Dermis blood vessel endothelial cell (primary cell): ENCODE results near the gene MOXD1. TPM values are rescaled to one million over a fixed set of nuclear protein-coding genes. Genes with fewer than 3 reads are reported as not detected.
"Not testable (repeated sequence)": the region's sequence is repeated elsewhere in the genome, so short reads cannot be mapped to it uniquely, and the experiment has no call there.

Source experiments
- DNase-seq: peaks from one replicate; pipeline ENCODE4 v3.0.0; 2010
- total RNA-seq: library from RNA; depleted of rRNA; stranded (reverse); fragments of >200 nt; gene quantifications from 2 replicates; pipeline ENCODE4 v1.2.3, GENCODE V29; 2014

MOXD1 gene
- total RNA-seq, 1 donor from 2014 or later: 0.34 TPM

DNA sequence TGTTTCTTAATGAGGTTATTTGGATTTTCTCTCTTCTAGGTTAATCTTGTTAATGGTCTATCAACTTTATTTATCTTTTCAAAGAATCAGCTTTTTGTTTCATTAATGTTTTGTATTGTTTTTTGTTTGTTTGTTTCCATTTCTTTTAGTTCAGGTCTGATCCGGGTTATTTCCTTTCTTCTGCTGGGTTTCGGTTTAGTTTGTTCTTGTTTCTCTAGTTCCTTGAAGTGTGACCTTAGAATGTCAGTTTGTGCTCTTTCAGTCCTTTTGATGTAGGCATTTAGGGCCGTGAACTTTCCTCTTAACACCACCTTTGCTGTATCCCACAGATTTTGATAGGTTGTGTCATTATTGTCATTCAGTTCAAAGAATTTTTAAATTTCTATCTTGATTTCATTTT, 49.3 kb downstream of the MOXD1 start:
- not testable (repeated sequence) for DNase-seq

DNA sequence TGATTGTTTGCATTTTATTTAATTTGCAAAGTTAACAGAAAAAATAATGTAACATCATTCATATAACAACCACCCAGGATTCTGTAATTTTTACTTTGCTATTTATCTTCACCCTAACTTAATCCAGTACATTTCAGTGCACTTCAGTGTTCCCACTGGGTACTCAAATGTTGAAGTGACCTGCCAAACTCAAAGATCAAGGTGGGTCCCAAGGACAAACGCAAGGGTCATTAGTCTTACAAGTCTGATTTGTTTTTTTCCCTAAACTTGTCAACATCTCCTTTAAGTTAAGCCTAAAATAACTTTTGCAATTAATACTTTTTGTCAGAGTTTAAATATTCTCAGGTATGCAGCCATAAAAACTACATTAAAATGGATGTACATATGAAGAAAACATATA, 53.0 kb downstream of the MOXD1 start:
- no peak for DNase-seq

- DNase-seq: no peak
These were observed 56.5 kb downstream of the MOXD1 start for GRCh38 chr6:132344811-132345210.

DNA sequence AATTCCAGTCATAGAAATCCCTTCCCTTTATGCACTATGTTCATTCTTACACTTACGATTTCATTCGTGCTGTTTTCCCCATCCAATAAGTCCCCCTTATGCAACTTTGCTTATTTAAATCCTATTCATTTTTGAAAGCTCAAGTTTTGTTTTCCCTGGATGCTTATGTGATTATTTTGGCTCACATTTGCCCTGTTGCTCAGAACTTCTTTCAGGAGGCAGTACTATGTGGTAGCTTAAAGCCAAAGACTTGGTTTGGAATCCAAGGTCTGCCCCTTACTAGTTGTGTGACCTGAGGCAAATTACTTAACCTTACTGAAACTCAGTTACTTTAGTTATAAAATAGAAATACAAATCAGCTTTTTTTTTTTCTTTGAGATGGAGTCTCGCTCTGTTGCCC, 59.6 kb downstream of the MOXD1 start:
- no peak for DNase-seq

DNA sequence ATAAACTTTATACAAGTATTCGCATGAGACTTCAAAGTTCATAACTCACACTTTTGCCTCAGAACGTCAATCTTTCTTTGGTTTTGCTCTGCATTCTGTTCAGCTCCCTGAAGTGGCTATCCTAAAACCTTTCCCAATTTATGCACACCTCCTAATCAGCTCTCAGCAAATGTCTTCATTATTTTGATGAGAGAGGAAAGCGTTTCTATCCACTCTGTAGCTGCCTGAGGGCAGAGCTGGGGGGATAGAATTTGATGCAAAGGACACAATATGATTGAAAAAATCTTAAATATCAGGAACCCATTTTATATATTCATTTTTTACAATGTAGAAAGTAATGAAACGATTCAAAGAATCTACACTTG, 66.8 kb downstream of the MOXD1 start:
- DNase-seq: no peak

GRCh38 chr6:132333639-132334520, 67.4 kb downstream of the MOXD1 start:
- DNase-seq: peak; percentile 69

GRCh38 chr6:132330759-132331158, 70.5 kb downstream of the MOXD1 start:
- DNase-seq: no peak

DNA sequence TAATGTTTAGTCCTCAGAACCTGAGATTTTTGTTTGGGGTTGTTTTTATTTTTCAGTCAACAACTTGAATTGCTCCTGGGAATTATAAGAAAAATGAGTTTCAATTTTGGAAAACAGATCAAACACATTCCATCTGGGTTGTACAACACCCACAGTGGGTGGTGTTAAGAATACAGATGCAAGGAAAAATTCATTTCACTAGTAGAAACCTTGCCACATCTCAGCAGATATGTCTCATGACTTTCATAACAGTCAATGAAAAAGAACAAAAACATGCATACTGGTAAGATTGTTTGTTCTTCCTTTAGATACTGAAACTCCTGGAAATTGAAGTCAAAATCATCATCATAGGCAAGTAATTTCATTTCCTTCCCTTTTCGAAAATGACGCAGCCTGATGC, 78.9 kb downstream of the MOXD1 start:
- no peak for DNase-seq

DNA sequence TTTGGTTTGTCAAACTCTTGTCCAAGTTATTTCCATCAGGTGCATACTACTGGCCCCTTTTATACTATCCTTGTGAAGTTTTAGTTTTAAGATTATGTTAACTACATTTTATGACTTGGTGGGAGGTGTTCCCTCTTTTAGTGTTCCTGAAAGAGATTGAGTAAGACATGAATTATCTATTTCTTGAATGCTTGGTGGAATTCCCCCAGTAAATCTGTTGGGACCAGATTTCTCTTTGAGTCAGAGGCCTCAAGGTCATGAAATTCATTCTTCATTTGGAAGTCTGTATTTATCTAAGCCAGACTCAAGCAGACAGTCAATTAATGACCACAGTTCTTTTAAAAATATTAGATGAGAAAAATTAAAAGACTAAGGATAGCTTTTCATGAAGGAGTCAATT, 81.3 kb downstream of the MOXD1 start:
- peak; percentile 5 for DNase-seq

DNA sequence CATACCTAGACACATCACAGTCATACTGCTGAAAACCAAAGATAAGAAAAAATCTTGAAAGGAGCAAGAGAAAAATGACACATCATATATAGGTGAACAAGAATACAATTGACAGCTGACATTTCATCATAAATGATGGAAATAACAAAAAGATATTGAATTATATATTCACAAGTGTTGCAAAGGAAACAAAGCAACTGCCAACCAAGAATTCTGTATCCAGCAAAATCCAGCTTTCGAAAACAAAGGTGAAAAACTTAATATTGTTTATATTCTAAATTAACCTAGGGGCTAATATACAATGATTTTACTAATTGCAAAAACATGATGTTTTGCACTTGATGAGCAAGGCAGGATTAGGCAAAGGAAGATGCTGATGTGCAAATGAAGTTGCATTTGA, 84.3 kb downstream of the MOXD1 start:
- DNase-seq: no peak

- DNase-seq: no peak
These were observed 86.8 kb downstream of the MOXD1 start for GRCh38 chr6:132314432-132314831.

- no peak for DNase-seq
These were observed 90.4 kb downstream of the MOXD1 start for GRCh38 chr6:132310921-132311320.

DNA sequence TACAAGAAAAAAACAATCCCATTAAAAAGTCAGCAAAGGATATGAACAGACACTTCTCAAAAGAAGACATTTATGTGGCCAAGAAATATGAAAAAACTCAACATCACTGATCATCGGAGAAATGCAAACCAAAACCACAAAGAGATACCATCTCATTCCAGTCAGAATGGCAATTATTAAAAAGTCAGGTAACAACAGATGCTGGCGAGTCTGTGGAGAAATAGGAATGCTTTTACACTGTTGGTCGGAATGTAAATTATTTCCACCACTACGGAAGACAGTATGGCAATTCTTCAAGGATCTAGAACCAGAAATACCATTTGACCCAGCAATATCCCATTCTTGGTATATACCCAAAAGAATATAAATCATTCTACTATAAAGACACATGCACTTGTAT, 91.1 kb downstream of the MOXD1 start:
- DNase-seq: not testable (repeated sequence)

- DNase-seq: no peak
These were observed 96.4 kb downstream of the MOXD1 start for GRCh38 chr6:132304891-132305305.

- DNase-seq: peak; percentile 79
These were observed 100.8 kb downstream of the MOXD1 start for GRCh38 chr6:132300323-132300949.

- peak; percentile 77 for DNase-seq
These were observed 102.8 kb downstream of the MOXD1 start for GRCh38 chr6:132298344-132298949.

DNA sequence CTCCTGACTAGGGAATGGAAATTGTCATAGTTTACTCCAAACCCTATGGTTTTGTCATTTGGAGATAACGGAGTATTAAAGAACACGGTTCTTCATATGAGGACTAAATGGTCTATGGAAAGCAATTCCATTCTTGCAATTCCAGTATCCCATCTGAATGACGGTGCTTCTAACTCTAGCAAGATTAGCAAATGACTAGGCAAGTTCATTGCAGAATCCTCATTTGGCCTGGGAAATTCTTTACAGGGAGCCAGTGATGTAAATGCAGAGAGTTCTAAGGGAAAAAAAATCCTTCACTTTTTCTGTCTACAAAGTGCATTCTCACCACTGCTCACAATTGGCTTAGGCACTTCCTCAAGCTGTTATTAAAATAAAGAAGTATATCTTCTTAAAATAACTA, 111.5 kb downstream of the MOXD1 start:
- no peak for DNase-seq

- no peak for DNase-seq
These were observed 114.2 kb downstream of the MOXD1 start for GRCh38 chr6:132287101-132287500.

DNA sequence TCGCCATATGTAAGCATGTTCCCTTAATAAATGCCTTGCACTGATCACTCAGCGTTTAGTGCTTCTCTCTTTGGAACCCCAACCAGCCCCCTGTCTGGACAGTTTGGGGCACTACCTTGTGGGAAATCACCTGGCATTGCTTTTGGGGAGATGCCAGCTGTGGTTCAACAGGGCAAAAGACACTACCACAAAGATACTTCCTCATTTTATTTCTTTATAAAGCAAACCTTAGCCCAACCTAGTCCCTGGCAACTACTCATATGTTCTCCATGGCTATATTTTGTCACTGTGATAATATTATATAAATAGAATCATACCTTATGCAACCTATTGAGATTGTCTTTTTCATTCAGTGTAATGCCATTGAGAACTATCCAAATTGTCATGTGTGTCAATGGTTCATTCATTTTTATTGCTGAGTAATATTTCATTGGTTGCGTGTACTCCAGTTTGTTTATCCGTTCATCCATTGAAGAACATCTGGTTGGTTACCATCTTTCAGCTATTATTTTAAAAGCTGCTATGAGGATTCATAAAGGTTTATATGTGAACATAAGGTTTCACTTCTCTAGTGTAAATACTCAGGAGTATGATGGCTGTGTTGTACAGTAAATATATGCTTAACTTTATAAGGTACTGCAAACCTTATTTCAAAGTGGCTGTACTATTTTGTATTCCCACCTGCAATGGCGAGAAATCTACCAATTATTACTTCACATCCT, 114.8 kb downstream of the MOXD1 start:
- DNase-seq: no peak

GRCh38 chr6:132285004-132285780, 116.1 kb downstream of the MOXD1 start:
- no peak for DNase-seq

GRCh38 chr6:132282696-132283095, 118.6 kb downstream of the MOXD1 start:
- DNase-seq: no peak

DNA sequence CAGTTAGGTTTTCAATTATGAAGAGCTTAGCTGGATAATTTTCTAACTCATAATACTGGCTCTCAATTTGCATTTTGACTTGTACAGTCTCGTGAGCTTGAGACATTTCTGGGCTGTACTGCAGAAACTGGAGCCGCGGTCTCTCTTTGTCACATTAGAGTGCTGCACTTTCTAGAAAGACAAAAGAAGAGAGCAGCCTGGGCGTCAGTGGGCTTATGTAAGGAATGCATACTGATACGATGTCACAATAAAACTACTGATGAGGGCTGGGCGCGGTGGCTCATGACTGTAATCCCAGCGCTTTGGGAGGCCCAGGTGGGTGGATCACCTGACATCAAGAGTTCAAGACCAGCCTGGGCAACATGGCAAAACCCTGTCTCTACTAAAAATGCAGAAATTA, 120.8 kb downstream of the MOXD1 start:
- DNase-seq: no peak
